HPDE6-E6E7 (cell line): ENCODE measurements around the gene UFC1.
"Not testable (repeated sequence)": the region's sequence is repeated elsewhere in the genome, so short reads cannot be mapped to it uniquely, and the experiment has no call there.

Source experiments
- DNase-seq: peaks from one replicate; pipeline ENCODE4 v3.0.0; 2011; ENCODE audit warnings: missing footprints; ENCODE audit errors: extremely low spot score

Gene UFC1

DNA sequence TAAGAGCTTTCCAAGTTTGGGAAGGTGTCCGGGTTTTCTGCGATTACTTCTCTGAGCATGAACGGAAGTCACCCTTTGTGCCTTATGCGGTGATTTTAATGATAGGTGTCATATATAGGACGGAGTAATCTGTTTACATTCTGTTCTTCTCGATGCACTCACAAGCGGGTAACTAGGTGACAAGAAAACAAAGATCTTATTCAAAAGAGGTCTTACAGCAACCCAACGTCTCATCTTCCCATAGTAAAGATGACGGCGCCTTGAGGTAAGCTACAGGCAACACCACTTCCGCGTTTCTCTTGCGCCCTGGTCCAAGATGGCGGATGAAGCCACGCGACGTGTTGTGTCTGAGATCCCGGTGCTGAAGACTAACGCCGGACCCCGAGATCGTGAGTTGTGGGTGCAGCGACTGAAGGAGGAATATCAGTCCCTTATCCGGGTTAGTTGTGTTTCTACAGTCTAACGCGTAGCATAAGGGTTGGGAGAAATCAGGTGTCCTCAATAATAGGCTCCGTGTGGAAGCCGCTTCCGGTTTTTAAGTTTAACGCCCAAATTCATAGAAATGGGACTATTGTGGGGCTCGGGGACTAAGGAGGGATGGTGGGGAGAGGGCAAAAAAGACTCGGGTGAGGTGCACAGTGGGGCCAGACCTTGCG lies at the start of gene UFC1:
Gene UFC1 (plus strand): TSS at position 297 of the 656 bp plus-strand sequence. CDS start 20 bp downstream, at position 317.
- peak; percentile 82 for DNase-seq

- DNase-seq = no peak
These were observed 47.3 kb upstream of the UFC1 start for GRCh38 chr1:161106431-161106830.

DNA sequence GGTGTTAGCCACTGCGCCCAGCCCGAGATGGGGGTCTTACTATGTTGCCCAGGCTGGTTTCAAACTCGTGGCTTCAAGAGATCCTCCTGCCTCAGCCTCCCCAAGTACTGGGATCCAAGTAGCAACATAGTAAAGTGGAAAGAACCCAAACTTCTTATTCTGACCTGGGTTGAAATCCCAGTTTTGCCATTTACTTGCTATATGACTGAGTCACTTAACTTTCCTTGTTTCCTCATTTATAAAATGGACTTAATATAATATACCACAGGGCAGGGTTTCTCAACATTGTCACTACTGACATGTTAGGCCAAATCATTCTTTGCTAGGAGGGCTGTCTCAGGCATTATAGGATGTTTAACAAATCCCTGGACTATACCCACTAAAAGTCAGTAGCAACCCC lies 42.7 kb upstream of the UFC1 start:
- no peak for DNase-seq

- DNase-seq = no peak
These were observed 42.3 kb upstream of the UFC1 start for GRCh38 chr1:161111527-161111926.

DNA sequence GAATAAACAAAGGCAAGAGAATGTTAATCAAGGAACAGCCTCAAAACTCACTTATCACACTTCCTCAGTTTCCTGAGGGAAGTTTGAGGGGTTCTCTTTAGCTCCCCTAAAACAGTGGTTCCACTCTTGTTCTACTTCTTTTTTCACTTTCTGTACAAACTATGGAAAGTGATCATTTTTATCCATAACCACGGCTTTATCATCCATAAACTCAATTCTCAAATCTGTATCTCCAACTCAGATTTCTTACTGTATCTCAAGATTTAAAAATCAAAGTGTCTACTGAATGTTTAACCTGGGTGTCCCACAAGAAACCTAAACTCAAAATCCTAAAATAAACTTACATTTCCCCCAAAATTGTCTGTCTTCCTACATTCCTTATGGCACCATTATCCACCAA lies 39.9 kb upstream of the UFC1 start:
- DNase-seq = no peak

- DNase-seq = no peak
These were observed 39.2 kb upstream of the UFC1 start for GRCh38 chr1:161114556-161114955.

- DNase-seq = peak; percentile 78
These were observed 38.6 kb upstream of the UFC1 start for GRCh38 chr1:161115132-161115711.

GRCh38 chr1:161115961-161116360 lies 37.8 kb upstream of the UFC1 start:
- not testable (repeated sequence) for DNase-seq

DNA sequence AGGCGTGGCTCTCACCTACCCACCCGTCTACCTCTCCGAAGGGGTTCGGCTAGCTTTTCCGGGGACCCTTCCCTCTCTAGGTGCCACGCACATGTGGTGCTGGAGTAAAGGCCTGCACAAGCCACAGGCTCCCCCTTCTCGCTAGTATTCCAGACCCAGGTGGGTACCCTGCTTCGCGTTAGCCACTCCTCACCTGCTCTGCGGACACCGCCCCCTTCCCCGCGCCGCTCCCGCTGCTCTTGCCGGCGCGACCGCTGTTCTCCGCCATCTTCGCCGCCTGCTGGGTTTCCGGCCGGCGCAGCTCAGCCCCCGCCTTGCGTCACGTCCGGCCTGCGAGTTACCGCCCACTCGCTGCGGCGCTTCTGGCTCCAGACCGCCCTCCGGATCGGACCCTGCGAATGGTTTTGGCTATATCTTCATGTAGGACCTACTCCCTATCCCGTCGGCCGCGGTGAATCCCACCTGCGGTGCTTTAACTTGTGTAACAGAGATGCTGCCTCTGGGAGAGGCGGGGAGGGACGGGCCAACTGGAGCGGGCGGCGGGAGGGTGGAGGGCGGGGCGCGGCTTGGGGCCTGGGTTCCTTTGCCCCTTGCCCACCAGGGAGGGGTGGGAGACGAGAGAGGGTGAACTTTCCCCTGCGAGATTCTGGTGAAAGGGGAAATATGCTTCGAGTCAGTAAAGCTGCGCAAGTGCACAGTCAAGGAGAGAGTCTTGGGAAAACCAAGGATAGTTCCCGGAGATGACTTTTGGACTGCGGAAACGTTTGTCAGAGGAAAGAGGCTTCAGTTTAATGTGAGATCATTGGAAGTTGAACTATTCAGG lies 35.8 kb upstream of the UFC1 start, which contains the start of the genes NIT1 and PFDN2:
Gene NIT1 (plus strand): TSS at position 347 of the 823 bp plus-strand sequence. CDS start 72 bp downstream, at position 419.
Gene PFDN2 (minus strand): TSS at position 279 of the 823 bp plus-strand sequence. CDS start 11 bp downstream, at position 268.
- DNase-seq = peak; percentile 73

DNA sequence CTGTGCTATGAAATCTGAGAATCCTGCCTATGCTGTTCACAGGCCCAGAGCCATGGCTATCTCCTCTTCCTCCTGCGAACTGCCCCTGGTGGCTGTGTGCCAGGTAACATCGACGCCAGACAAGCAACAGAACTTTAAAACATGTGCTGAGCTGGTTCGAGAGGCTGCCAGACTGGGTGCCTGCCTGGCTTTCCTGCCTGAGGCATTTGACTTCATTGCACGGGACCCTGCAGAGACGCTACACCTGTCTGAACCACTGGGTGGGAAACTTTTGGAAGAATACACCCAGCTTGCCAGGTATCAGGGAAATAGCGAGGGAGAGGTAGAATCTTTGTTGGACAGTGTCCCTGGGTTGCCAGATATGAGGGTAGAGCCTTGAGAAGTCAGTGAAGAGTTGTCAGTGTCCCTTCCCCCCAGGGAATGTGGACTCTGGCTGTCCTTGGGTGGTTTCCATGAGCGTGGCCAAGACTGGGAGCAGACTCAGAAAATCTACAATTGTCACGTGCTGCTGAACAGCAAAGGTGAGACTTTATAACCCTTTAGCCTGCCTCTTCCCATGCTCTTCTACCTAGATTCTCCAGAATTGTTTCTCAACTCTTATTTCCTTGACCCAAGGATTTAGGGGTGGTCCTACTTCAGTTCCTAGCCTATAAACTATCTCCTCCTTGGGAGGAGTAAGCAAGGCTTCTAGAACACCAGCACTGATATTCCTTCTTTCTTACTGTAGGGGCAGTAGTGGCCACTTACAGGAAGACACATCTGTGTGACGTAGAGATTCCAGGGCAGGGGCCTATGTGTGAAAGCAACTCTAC lies 34.5 kb upstream of the UFC1 start:
- peak; percentile 65 for DNase-seq

DNA sequence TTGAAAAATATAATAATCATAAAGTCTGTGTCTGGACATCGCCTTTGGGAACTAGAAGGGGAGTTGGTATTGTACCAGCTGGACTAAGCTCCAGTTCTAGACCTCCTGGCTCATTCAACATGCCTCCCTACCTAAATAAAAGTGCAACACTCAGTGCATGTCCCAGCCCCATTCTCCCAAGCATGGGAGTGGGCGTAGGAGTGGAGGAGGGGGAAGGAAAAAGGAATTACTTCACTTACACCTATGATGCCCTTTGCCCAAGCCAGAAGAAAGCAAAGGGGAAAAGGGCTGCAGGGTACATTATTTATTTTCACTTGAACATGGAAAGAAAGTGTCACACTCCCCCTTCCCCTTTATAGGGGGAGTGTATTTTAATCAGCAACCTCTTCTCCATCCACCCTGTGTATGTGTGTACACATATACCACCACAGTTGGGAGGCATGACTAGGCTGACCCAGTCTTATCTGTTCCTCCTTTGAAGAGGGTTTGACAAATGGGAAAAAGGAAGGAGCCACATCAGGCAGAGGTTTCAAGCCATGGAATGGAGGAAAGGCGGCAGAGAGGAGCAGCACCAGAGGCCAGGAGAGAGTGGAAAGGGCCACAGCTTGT lies 32.6 kb upstream of the UFC1 start:
- no peak for DNase-seq

DNA sequence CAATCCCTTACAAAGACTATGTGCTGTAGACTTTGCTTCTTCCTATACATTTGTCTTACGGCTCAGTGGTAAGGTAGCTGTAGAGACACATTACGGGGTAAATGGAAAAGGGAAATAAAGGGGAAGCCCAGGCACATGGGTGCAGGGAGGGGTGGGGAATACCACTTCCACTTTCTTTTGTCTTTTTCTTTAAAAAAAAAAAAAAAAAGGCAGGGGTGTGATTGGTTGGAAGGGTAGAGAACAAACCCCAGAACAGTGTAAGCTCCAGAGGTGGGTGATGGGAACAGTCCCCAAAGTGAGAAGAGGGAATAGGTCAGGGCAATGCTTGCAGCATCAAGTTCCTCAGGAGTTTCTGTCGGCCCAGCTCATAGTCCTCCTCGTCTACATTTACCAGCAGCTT lies 31.9 kb upstream of the UFC1 start:
- DNase-seq = no peak

- no peak for DNase-seq
These were observed 30.8 kb upstream of the UFC1 start for GRCh38 chr1:161122967-161123366.

GRCh38 chr1:161127649-161128048 lies 26.1 kb upstream of the UFC1 start:
- DNase-seq = no peak

- no peak for DNase-seq
These were observed 25.0 kb upstream of the UFC1 start for GRCh38 chr1:161128591-161129420.

- DNase-seq = no peak
These were observed 23.5 kb upstream of the UFC1 start for GRCh38 chr1:161130266-161130665.

- DNase-seq = no peak
These were observed 22.0 kb upstream of the UFC1 start for GRCh38 chr1:161131523-161132409.

DNA sequence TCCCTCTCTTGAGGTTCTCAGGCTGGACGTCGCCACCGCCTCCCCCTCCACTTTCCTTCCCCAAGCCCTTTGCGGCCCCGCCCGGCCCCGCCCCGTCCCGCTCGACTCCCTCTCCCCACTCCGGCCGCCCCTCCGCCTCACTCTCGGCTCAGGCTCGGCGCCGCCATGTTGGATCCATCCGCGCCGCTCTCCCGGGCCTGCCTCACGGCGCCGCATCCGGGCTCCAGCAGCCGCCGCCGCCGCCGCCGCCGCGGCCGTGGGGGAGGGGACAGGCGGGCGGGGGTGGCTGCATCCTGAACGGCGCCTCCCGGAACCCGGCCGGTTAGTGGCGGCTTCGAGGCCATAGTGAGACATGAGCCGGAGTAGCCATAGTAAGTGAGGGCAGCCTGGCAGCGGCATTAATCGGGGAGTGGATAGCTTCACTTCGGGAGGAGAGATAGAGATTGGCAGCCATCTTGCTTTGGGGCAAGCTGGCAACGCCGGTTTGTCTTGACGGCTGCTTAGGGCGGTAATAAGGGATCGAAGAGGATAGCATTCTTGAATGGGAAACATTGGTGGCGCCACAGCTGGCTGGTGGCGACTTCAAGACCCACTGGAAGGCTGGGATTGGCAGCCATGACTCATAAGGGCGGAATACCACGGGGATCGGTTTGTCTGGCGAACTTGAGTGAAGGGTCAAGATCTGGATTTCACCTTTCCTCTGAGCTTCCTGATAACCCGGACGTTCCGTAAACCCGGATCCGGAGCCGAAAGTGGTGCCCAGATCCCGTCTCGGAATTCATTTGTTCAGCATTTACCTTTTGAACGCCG lies 21.2 kb upstream of the UFC1 start, which contains the start of gene DEDD:
Gene DEDD (minus strand): TSS at position 258 of the 810 bp plus-strand sequence. CDS start 8,205 bp downstream, outside the sequence.
- DNase-seq = peak; percentile 91
